Embryonic facial prominence (tissue), 1 donor: ENCODE results near the gene E2F3.
A peak's percentile ranks its signal among the peaks of the same experiment; 100 is the strongest.

Experiments
- DNase-seq: peaks from one replicate; pipeline ENCODE4 v3.0.0-alpha.2; 2016; ENCODE audit errors: extremely low spot score

The E2F3 gene

GRCh38 chr6:20533746-20534294, 132.1 kb downstream of the E2F3 start:
- no peak for DNase-seq

- peak; percentile 94 for DNase-seq
Observed at GRCh38 chr6:20534295-20535262, 132.9 kb downstream of the E2F3 start, which contains the start of gene CDKAL1. TSS of gene CDKAL1 (plus strand) at chr6:20534457. CDS start at chr6:20546351, 11,894 bp downstream.

DNA sequence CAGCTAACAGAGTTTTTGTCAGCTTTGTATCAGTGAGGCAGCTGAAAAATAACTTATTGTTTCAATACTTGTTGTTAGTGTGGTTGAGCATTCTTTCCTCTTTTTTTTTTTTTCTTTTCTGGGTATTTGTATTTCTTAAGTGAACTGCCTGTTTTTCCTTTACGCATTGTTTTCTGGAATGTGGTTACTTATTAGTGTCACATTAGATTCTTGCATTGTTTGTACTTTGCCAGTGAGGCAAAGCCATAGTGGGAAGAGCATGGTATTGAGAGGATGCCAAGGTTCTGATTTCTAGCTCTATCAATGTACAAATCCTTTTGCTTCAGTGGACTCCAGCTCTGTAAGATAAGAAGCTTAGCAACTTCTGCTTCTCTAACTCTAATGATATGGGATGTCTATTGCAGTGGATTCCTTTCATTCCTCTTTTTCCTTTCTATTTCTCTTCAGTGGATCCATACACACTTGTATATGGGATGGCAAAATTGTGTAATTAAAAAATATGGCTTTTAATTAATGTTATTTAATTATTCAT, 136.5 kb downstream of the E2F3 start:
- no peak for DNase-seq

- DNase-seq: no peak
Observed at GRCh38 chr6:20538907-20539306, 137.2 kb downstream of the E2F3 start.

DNA sequence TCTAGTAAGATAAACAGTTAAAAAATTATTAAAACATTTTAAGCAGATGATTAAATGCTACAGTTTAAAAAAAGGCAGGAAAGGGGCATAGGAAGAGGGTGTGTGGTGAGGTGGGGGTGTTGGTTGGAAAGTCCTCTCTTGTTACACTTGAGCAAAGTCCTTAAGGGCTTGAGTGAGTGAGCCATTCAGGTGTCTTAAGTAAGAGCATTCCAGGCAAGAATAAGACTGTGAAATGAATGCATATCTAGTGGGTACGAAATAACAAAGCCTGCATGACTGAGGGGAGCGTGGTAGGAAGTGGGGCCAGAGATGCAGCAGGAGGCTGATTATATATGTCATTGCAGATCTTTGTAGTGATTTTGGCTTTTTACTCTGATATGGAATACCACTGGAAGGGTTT, 137.7 kb downstream of the E2F3 start:
- DNase-seq: no peak

GRCh38 chr6:20540683-20541082, 139.0 kb downstream of the E2F3 start:
- no peak for DNase-seq

DNA sequence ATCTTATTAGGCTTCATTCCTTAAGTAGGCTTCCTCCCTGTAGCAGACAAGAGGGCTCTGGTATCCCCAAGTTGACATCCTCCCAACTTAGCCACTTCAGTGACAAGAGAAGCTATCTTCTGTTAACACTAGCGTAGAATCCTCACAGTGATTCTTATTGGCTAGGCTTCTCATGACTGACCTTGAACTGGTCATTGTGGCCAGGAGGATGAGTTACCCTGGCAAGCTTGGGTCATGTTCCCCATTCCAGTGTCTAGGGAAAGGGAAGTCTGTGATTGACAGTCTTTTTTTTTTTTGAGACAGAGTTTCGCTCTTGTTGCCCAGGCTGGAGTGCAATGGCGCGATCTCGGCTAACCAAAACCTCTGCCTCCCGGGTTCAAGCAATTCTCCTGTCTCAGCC, 139.7 kb downstream of the E2F3 start:
- DNase-seq: no peak

DNA sequence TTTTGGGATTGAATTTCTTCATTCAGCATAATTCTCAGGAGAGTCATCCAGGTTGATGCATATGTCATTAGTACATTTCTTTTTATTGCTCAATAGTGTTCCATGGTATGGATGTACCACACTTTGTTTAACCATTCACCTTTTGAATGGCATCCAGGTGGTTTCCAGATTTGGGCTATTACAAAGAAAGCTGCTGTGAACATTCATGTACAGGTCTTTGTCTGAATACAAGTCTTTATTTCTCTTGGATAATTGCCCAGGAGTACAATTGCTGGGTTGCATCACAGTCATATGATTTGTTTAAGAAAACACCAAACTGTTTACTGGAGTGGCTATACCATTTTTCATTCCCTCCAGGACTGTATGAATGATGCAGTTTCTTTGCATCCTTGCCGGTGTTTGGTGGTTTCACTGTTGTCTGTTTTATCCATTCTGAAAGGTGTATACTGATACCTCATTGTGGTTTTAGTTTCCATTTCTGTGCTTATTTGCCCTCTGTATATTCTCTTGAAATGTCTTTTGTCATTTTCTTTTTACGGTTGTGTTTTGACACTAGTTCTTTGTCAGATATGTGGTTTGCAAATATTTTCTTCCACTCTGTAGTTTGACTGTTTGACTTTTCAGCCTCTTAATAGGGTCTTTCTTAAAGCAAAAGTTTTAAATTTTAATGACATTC, 141.4 kb downstream of the E2F3 start:
- no peak for DNase-seq
